NCI-H2196 treated with DMSO at 0.1 percent for 48 hours (cell line): Measurements from ENCODE around the gene SRXN1.
A peak's percentile ranks its signal among the peaks of the same experiment; 100 is the strongest.
"Not testable (repeated sequence)": the region's sequence is repeated elsewhere in the genome, so short reads cannot be mapped to it uniquely, and the experiment has no call there.

Experiments used
- DNase-seq: peaks from one replicate; lab custom pipeline; 2025; ENCODE audit not compliant: unreplicated experiment; lab: John Stamatoyannopoulos, UW

Gene SRXN1

GRCh38 chr20:653110-653589, at the start of gene SRXN1:
Gene SRXN1, minus strand, starts transcription at chr20:653200. Its CDS starts 15 bp downstream, at chr20:653185.
- peak; percentile 55 for DNase-seq

- DNase-seq: no peak
These were observed 48.6 kb upstream of the SRXN1 start for GRCh38 chr20:701401-702129.

DNA sequence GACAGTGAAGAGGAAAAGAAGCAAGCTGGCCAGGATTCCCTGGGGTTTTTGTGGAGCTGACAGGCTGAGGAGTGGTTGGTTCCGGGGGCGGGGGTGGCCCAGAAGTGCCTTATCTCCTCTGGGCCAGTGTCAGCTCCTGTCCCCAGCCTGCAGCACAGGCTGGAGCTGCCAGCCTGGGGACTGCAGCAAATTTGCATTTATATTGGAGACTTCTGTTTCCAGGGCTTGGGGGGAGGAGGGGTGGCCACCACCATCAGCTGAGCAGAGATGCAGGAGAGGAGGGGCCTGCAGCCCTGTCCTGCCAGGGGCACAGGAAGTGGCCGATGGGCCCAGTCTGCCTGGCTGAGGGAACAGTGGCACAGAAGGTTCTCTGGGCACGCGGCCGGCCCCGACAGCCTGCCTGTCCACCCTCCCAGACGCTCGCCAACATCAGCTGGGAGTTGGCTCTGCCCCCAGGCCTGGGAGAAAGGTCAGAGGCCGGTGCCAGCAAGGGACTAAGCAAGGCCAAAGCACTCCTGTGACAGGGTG, 46.9 kb upstream of the SRXN1 start:
- no peak for DNase-seq

DNA sequence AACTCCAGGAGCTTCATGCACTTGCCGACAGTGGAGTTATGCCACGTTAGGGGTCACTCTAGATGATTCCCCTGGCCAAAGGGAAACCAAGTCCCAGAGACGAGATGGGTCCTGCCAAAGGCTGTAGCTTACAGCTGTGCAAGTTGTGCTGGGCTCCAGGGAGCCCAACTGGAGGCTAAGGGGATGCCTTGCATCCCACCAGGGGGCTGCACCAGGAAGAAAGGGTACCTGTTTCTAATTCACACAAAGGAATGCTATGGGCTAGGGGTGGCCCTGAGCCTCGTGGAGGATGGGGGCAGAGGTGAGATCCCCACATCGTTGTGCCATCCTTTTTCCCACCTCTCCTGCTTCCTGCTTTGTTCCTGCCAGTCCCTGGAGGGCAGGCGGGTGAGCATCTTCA, 46.3 kb upstream of the SRXN1 start:
- no peak for DNase-seq

DNA sequence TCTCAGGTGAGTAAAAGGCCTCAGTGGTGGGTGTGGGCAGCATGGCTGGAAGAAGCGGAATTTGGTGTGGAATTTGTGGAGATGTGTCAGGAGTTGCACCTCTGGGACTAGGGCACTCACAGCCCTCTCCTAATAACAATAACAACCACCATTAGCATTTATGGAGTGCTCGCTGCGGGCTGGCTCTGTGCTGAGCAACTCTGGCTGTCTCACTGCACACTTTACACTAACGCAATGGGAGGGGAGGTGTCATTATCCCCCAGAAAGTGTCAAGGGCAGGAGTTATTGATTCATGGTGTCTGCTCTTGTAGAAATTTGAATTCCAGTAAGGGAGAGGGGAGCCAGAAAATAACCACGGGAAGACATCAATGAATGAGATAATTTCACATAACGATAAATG, 45.3 kb upstream of the SRXN1 start:
- DNase-seq: no peak

- DNase-seq: no peak
These were observed 44.8 kb upstream of the SRXN1 start for GRCh38 chr20:697826-698225.

GRCh38 chr20:695165-695866, 42.3 kb upstream of the SRXN1 start:
- no peak for DNase-seq

- no peak for DNase-seq
These were observed 41.5 kb upstream of the SRXN1 start for GRCh38 chr20:694496-694895.

DNA sequence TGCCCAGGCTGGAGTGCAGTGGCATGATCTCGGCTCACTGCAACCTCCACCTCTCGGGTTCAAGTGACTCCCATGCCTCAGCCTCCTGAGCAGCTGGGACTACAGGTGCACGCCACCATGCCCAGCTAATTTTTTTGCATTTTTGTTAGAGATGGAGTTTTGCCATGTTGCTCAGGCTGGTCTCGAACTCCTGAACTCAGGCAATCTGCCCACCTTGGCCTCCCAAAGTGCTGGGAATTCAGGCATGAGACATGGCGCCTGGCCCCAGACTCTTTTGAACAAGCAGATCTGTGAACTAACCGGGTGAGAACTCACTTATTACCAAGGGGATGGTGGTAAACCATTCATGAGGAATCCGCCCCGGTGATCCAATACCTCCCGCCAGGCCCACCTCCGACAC, 40.8 kb upstream of the SRXN1 start:
- not testable (repeated sequence) for DNase-seq

GRCh38 chr20:692044-692443, 39.0 kb upstream of the SRXN1 start:
- DNase-seq: no peak

GRCh38 chr20:689947-690346, 36.9 kb upstream of the SRXN1 start:
- no peak for DNase-seq

DNA sequence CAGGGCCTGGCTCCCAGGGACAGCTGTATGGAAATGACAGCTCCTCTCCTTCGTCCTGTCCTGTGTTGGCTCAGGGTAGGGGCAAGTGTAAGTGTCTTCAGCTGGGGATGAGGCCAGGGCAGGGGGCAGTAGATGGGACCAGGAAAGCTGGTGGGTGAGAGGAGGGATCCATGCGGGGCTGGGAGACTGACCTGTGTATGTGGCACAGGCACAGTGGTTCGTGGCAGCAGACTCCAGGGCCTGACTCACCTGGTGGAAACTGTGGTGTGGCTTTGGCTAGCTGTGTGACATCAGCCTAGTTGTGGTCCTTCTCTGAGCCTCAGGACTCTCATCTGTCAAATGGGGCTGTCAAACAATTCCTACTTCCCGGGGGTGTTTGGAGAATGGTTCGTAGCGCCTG, 36.3 kb upstream of the SRXN1 start:
- no peak for DNase-seq

GRCh38 chr20:688809-689212, 35.8 kb upstream of the SRXN1 start:
- no peak for DNase-seq

GRCh38 chr20:687468-688203, 34.6 kb upstream of the SRXN1 start:
- no peak for DNase-seq

DNA sequence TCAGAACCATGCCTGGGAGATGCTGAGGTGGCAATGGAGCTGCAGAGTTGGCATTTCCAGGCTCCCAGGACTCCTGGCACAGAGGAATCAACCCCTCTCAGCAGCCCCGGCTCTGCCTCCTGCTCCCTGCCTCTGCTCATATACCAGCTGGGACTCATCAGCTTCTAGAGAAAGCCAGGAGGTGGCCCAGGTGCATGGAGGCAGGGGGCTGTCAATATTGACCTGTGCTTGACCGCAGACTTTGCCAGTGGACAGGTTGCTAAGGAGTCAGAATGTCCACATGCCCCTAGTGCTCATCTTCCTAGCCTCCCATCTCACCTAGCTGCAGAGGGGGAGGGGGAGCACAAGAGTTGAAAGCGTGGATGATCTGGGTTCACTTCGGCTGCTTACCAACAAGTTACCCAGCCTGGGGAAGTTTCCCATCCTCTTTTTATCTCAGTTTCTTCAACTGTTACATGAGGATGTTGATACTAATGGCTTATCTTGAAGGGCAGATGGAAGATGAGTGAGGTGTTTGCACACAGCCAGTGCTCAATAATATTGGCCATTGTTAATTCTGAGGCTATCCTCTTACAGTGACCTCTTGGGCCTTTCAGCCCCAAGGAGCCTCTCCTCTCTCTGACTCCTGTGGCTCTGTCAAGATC, 31.8 kb upstream of the SRXN1 start:
- no peak for DNase-seq

DNA sequence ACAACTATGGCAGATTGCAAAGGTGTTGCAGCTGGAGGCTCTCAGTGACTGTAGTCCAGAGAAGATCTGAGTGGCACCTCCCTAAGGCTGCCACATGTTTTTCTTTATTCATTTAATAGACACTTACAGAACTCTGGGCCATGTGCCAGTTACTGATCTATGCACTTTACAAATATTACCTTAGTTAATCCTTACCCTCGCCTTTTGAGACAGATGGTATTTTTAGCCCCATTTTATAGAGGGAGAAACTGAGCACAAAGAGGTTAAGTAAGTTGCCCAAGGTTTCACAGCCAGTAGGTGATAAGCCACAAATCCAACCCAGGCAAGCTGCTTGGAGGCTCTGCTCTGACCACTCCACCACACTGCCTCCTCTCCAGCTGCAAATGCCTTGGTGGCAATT, 29.1 kb upstream of the SRXN1 start:
- no peak for DNase-seq

- no peak for DNase-seq
These were observed 27.7 kb upstream of the SRXN1 start for GRCh38 chr20:680638-681187.

DNA sequence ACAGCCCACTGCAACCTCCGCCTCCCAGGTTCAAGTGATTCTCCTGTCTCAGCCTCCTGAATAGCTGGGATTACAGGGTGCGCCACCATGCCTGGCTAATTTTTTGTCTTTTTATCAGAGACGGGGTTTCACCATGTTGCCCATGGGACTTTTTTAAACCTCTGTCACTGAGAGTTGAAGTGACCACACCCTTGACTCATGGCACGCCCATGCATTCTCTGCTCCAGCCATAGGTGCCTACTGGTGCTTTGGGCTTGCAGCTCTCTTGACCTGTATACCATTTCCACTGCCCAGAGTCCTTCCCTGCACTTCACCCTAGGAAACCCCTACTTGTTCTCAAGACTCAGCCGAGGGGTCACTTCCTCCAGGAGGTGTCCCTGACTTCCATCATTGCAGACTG, 25.0 kb upstream of the SRXN1 start:
- DNase-seq: no peak

- DNase-seq: no peak
These were observed 24.0 kb upstream of the SRXN1 start for GRCh38 chr20:676967-677366.

GRCh38 chr20:676315-676937, 23.4 kb upstream of the SRXN1 start:
- DNase-seq: no peak
